ENCODE results near the gene BPIFB1. TPM values are rescaled to one million over a fixed set of nuclear protein-coding genes. Genes with fewer than 3 reads are reported as not detected.
A peak's percentile ranks its signal among the peaks of the same experiment; 100 is the strongest.

BPIFB1 gene
- total and polyA plus RNA-seq, 2 of the 13 experiments (the other 11 are each of a cell fraction or from before 2014, with no cell fraction given) = 0.82 to 4.4 TPM

- TF ChIP-seq PAWR (CRISPR knock-in tag; IDR thresholded peaks at IDR 0.05; ENCODE audit: borderline replicate concordance) = no peak
- no peak for TF ChIP-seq ZSCAN5A (CRISPR knock-in tag; IDR thresholded peaks at IDR 0.05; ENCODE audit: borderline replicate concordance)
- TF ChIP-seq SP5 (CRISPR knock-in tag; IDR thresholded peaks at IDR 0.05; ENCODE audit: borderline replicate concordance, low read depth) = peak; percentile 33; the same call in 1 of the 2 replicates
- TF ChIP-seq ZNF747 (CRISPR knock-in tag; IDR thresholded peaks at IDR 0.05; ENCODE audit: borderline replicate concordance) = no peak
- no peak for TF ChIP-seq ZNF550 (CRISPR knock-in tag; IDR thresholded peaks at IDR 0.05; ENCODE audit: borderline replicate concordance)
- TF ChIP-seq ARNTL (CRISPR knock-in tag; IDR thresholded peaks at IDR 0.05) = no peak
- no peak for TF ChIP-seq FOXP4 (CRISPR knock-in tag; IDR thresholded peaks at IDR 0.05)
- TF ChIP-seq ZNF367 (CRISPR knock-in tag; IDR thresholded peaks at IDR 0.05; ENCODE audit: borderline replicate concordance) = no peak
- TF ChIP-seq ZMAT5 (CRISPR knock-in tag; IDR thresholded peaks at IDR 0.05; ENCODE audit: borderline replicate concordance, low read depth) = no peak
- TF ChIP-seq SAFB2 (CRISPR knock-in tag; IDR thresholded peaks at IDR 0.05; ENCODE audit: borderline replicate concordance, low read depth) = no peak
- TF ChIP-seq ZNF326 (CRISPR knock-in tag; IDR thresholded peaks at IDR 0.05; ENCODE audit: borderline replicate concordance) = no peak
- TF ChIP-seq TRAFD1 (CRISPR knock-in tag; IDR thresholded peaks at IDR 0.05; ENCODE audit: borderline replicate concordance) = no peak; the same call in 1 of the 2 replicates
- TF ChIP-seq ZNF431 (CRISPR knock-in tag; IDR thresholded peaks at IDR 0.05; ENCODE audit: borderline replicate concordance, low read depth) = no peak
- TF ChIP-seq NFKB2 (CRISPR knock-in tag; IDR thresholded peaks at IDR 0.05; ENCODE audit: borderline replicate concordance) = no peak
- 0 out of 2 replicates have a peak, but pooled peaks have one; percentile 51 for TF ChIP-seq RELA (CRISPR knock-in tag; IDR thresholded peaks at IDR 0.05)
- TF ChIP-seq E2F5 (CRISPR knock-in tag; conservative IDR thresholded peaks at IDR 0.05) = no peak
- no peak for TF ChIP-seq ZNF512B (CRISPR knock-in tag; IDR thresholded peaks at IDR 0.05; ENCODE audit: borderline replicate concordance)
- TF ChIP-seq ERF (CRISPR knock-in tag; IDR thresholded peaks at IDR 0.05) = peak; percentile 93
- no peak for TF ChIP-seq TRIM24 (CRISPR knock-in tag; IDR thresholded peaks at IDR 0.05)
- TF ChIP-seq ZNF780A (CRISPR knock-in tag; IDR thresholded peaks at IDR 0.05) = no peak
- TF ChIP-seq NBN (conservative IDR thresholded peaks at IDR 0.05) = no peak
Observed at GRCh38 chr20:33262658-33263065, 20.4 kb upstream of the BPIFB1 start (continued).

Data from HepG2 (cell line).